ENCODE measurements around the gene PVALB. TPM values are rescaled to one million over a fixed set of nuclear protein-coding genes. Genes with fewer than 3 reads are reported as not detected.

PVALB gene
- total and polyA plus RNA-seq, 4 donors = 0.56 to 3.4 (median 1.1) TPM

GRCh38 chr22:36772451-36772850 lies 44.4 kb downstream of the PVALB start:
- no peak overlapping the region for H3K4me3 ChIP-seq (ENCODE audit: low read depth in 1 of 3, low read length in 3 of 3)
- WGBS = 95% methylated on average over 8 of the region's 8 CpGs
- TF ChIP-seq GABPA (IDR thresholded peaks at IDR 0.05 in 1 of 2, conservative IDR thresholded peaks at IDR 0.05 in 1 of 2) (no peak), HNF4G (IDR thresholded peaks at IDR 0.05) (no peak), RXRA (IDR thresholded peaks at IDR 0.05) (no peak), ZBTB33 (IDR thresholded peaks at IDR 0.05) (no peak), MAX (IDR thresholded peaks at IDR 0.05) (no peak)
- no peaks in the 10 kb centered on the region for H3K9me3 ChIP-seq (ENCODE audit: control insufficient read depth in 4 of 4, low read length in 3 of 4)
- peaks cover 0 to under 1% (median 0%) of the 10 kb centered on the region in 4 donors for H3K36me3 ChIP-seq (ENCODE audit: control insufficient read depth in 4 of 4, insufficient read depth in 3 of 4, low read depth in 1 of 4, low read length in 3 of 4)
- no peak overlapping the region for H3K9ac ChIP-seq (ENCODE audit: low read depth in 1 of 2, low read length in 2 of 2)
- peaks cover 2 to 14% (median 10%) of the 10 kb centered on the region in 4 donors for H3K4me1 ChIP-seq (ENCODE audit: control insufficient read depth in 4 of 4, insufficient read depth in 4 of 4, low read length in 3 of 4)
- no peak for DNase-seq (ENCODE audit: low spot score)
- H3K27ac ChIP-seq (ENCODE audit: low read depth in 1 of 2, low read length in 2 of 2) = no peak overlapping the region
- no peaks in the 10 kb centered on the region for H3K27me3 ChIP-seq (ENCODE audit: control insufficient read depth in 4 of 4, insufficient read depth in 4 of 4, low read length in 3 of 4)

GRCh38 chr22:36771356-36772063 lies 45.3 kb downstream of the PVALB start:
- no peak overlapping the region for H3K4me3 ChIP-seq (ENCODE audit: low read depth in 1 of 3, low read length in 3 of 3)
- H3K4me1 ChIP-seq (ENCODE audit: control insufficient read depth in 4 of 4, insufficient read depth in 4 of 4, low read length in 3 of 4) = peaks cover 2 to 9% (median 8%) of the 10 kb centered on the region in 4 donors
- no peaks in the 10 kb centered on the region for H3K27me3 ChIP-seq (ENCODE audit: control insufficient read depth in 4 of 4, insufficient read depth in 4 of 4, low read length in 3 of 4)
- TF ChIP-seq FOXA2 (IDR thresholded peaks at IDR 0.05) (no peak), SP1 (IDR thresholded peaks at IDR 0.05) (no peak), TAF1 (conservative IDR thresholded peaks at IDR 0.05) (no peak), EGR1 (IDR thresholded peaks at IDR 0.05; ENCODE audit: low read depth in 2 of 2) (no peak), RXRA (IDR thresholded peaks at IDR 0.05) (no peak), ATF3 (IDR thresholded peaks at IDR 0.05) (no peak), FOXA1 (IDR thresholded peaks at IDR 0.05) (no peak), NR2F2 (IDR thresholded peaks at IDR 0.05) (no peak), YY1 (IDR thresholded peaks at IDR 0.05) (no peak), GABPA (IDR thresholded peaks at IDR 0.05 in 1 of 2, conservative IDR thresholded peaks at IDR 0.05 in 1 of 2) (no peak), REST (IDR thresholded peaks at IDR 0.05) (no peak), MAX (IDR thresholded peaks at IDR 0.05) (no peak), HNF4G (IDR thresholded peaks at IDR 0.05) (no peak), JUND (IDR thresholded peaks at IDR 0.05) (no peak)
- H3K9me3 ChIP-seq (ENCODE audit: control insufficient read depth in 4 of 4, low read length in 3 of 4) = no peaks in the 10 kb centered on the region
- DNase-seq (ENCODE audit: low spot score) = no peak
- peaks cover 0 to 2% (median 0%) of the 10 kb centered on the region in 4 donors for H3K36me3 ChIP-seq (ENCODE audit: control insufficient read depth in 4 of 4, insufficient read depth in 3 of 4, low read depth in 1 of 4, low read length in 3 of 4)
- no peak overlapping the region for H3K9ac ChIP-seq (ENCODE audit: low read depth in 1 of 2, low read length in 2 of 2)
- 96% methylated on average over 13 of the region's 13 CpGs for WGBS
- no peak overlapping the region for H3K27ac ChIP-seq (ENCODE audit: low read depth in 1 of 2, low read length in 2 of 2)

Measured in liver (tissue), 9 donors.